ENCODE measurements around the gene ZBTB2. TPM values are rescaled to one million over a fixed set of nuclear protein-coding genes. Genes with fewer than 3 reads are reported as not detected.

Gene ZBTB2
- total RNA-seq, 1 experiment from 2014 or later = 16.2 TPM

- H3K27me3 ChIP-seq (ENCODE audit: control insufficient read depth, insufficient read depth, low read length) = no peaks in the 10 kb centered on the region
- no peak for ATAC-seq
- H3K4me3 ChIP-seq (ENCODE audit: low read depth in 2 of 2, low read length in 2 of 2) = no peak overlapping the region
- in situ Hi-C loops (cut with HindIII; ENCODE audit: low pct_unique_long_range_greater_than_20kb, low sequenced_read_pairs) (no loop called here), intact Hi-C loops (cut with micrococcal nuclease; ENCODE audit: unreplicated experiment) (no loop called here)
- BruUV-seq (replicated peaks) = no TSS peak
- no peaks in the 10 kb centered on the region for H3K9me3 ChIP-seq (ENCODE audit: control insufficient read depth, insufficient read depth, low read depth, low read length)
- no peak for TF ChIP-seq SIN3A (IDR thresholded peaks at IDR 0.05; ENCODE audit: borderline replicate concordance, insufficient read depth, low read depth, low read length)
- TF ChIP-seq TCF7L2 (IDR thresholded peaks at IDR 0.05; ENCODE audit: low read depth, low read length) = no peak
- TF ChIP-seq POLR2AphosphoS5 (IDR thresholded peaks at IDR 0.05; ENCODE audit: low read depth, low read length) = no peak
- no peak for TF ChIP-seq CTCF (IDR thresholded peaks at IDR 0.05)
- TF ChIP-seq REST (IDR thresholded peaks at IDR 0.05; ENCODE audit: insufficient read depth in 1 of 2, low read depth in 2 of 2, low read length in 1 of 2) = no peak
- H3K4me1 ChIP-seq (ENCODE audit: control insufficient read depth, insufficient read depth, low read length) = no peaks in the 10 kb centered on the region
- no peak for DNase-seq (ENCODE audit: low read depth, low spot score)
- H3K27ac ChIP-seq (ENCODE audit: low read length) = no peak overlapping the region
- ChIA-PET CTCF (no interaction called here), POLR2A (no interaction called here)
- peaks cover 15% of the 10 kb centered on the region; the same call in 1 of the 2 replicates for H3K36me3 ChIP-seq (ENCODE audit: control insufficient read depth, insufficient read depth, low read length)
These were observed 21.6 kb upstream of the ZBTB2 start for GRCh38 chr6:151412909-151413308.

DNA sequence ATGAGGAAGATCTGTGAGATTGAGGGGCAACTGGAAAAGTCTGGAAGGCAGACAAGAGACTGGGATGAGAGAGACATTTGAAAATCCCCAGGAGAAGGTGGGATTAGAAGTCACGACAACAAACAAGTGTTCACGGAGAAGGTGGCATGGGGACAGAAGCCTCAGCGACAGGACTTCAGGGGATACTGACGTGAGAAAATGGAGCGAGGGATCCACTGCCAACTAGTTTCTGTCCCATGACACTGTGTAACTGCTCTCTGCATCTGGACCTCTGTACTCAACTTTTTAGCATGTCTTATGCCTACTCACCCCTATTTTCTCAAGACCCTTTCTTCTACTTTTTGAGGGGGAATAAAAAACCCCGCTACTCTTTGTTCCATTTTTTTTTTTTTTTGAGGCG lies 18.3 kb upstream of the ZBTB2 start:
- ATAC-seq = no peak
- no peak for TF ChIP-seq POLR2AphosphoS5 (IDR thresholded peaks at IDR 0.05; ENCODE audit: low read depth, low read length)
- TF ChIP-seq CTCF (IDR thresholded peaks at IDR 0.05) = no peak
- TF ChIP-seq TCF7L2 (IDR thresholded peaks at IDR 0.05; ENCODE audit: low read depth, low read length) = no peak
- TF ChIP-seq SIN3A (IDR thresholded peaks at IDR 0.05; ENCODE audit: borderline replicate concordance, insufficient read depth, low read depth, low read length) = no peak
- TF ChIP-seq REST (IDR thresholded peaks at IDR 0.05; ENCODE audit: insufficient read depth in 1 of 2, low read depth in 2 of 2, low read length in 1 of 2) = no peak
- no TSS peak for BruUV-seq (replicated peaks)
- POLR2A ChIA-PET = no interaction called here
- Histone ChIP-seq H3K36me3 (ENCODE audit: control insufficient read depth, insufficient read depth, low read length) (peaks cover 3% of the 10 kb centered on the region; the same call in 1 of the 2 replicates), H3K27me3 (ENCODE audit: control insufficient read depth, insufficient read depth, low read length) (no peaks in the 10 kb centered on the region), H3K4me1 (ENCODE audit: control insufficient read depth, insufficient read depth, low read length) (no peaks in the 10 kb centered on the region), H3K9me3 (ENCODE audit: control insufficient read depth, insufficient read depth, low read depth, low read length) (no peaks in the 10 kb centered on the region), H3K4me3 (ENCODE audit: low read depth in 2 of 2, low read length in 2 of 2) (no peak overlapping the region), H3K27ac (ENCODE audit: low read length) (no peak overlapping the region)
- intact Hi-C loops (cut with micrococcal nuclease; ENCODE audit: unreplicated experiment) (no loop called here), in situ Hi-C loops (cut with HindIII; ENCODE audit: low pct_unique_long_range_greater_than_20kb, low sequenced_read_pairs) (no loop called here)
- CTCF ChIA-PET = no interaction called here
- no peak for DNase-seq (ENCODE audit: low read depth, low spot score)
